ENCODE results near the gene RHO.
A peak's percentile ranks its signal among the peaks of the same experiment; 100 is the strongest.

The RHO gene

DNA sequence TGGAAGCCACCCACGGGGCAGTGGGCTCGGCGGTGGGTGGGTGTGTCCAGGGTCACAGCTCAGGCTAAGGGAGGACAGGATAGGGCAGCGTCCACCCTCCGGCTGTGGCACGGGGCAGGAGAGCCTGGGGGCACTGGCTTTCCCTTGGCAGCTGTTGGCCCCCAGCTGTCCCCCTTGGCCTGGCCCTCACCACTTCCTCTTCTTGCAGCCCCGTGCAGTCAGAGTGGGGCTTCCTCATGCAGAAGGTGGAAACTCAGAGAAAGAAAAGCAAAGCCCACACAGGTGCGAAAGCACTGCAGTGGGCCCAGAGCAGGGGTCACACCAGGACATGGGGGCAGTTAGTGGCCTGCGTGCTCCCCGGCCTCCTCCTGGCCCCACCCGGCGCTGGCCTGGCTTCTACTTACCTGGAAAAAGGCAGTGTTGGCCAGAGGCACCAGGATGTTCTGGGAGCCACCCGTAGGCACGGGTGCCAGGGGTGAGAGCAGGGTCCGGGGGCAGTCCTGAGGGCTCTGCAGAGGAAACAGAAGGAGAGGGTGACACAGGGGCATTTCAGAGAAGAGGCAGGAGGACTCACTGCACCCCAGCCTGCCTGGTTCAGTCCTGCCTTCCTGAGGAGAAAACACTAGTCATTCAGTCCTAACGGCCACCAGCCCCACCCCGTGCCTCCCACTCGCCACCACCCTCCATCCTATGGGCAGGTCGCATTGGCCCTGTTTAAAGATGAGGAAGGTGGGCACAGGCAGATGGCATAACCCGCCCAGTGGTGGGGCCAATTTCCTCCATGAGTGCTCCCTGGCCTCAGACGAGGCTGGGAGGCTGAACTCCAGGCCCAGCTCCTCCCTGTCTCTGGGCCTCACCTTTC, 49.7 kb downstream of the RHO start:
- no peaks in the 10 kb centered on the region for H3K36me3 Mint-ChIP-seq (ENCODE audit: low read depth)
- no peaks in the 10 kb centered on the region for H3K27me3 Mint-ChIP-seq
- H3K4me1 Mint-ChIP-seq (ENCODE audit: low read depth): peaks cover 36% of the 10 kb centered on the region
- H3K9me3 Mint-ChIP-seq: no peaks in the 10 kb centered on the region
- H3K4me3 Mint-ChIP-seq: peak overlapping the region; percentile 20
- H3K27ac Mint-ChIP-seq: peak overlapping the region; percentile 19

DNA sequence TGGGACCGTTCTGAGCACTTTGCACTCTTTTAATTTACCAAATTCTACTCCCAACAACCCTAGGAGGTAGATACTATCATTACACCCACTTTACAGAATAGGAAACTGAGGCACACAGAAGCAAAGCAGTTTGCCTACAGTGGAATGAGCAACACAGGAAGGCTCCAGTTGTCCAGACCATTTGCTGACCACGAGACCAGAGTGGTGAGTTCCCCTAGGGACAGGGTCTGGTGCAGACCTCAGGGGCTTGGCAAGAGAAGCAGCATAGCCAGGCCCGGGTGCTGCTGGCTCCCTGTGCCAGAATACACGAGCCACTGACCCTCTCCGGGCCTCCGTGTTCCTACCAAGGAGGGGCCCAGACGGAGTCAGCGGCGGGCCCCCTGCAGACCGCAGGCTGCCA, 51.6 kb downstream of the RHO start:
- no peaks in the 10 kb centered on the region for H3K36me3 Mint-ChIP-seq (ENCODE audit: low read depth)
- H3K27ac Mint-ChIP-seq: no peak overlapping the region
- H3K4me1 Mint-ChIP-seq (ENCODE audit: low read depth): peaks cover 35% of the 10 kb centered on the region

DNA sequence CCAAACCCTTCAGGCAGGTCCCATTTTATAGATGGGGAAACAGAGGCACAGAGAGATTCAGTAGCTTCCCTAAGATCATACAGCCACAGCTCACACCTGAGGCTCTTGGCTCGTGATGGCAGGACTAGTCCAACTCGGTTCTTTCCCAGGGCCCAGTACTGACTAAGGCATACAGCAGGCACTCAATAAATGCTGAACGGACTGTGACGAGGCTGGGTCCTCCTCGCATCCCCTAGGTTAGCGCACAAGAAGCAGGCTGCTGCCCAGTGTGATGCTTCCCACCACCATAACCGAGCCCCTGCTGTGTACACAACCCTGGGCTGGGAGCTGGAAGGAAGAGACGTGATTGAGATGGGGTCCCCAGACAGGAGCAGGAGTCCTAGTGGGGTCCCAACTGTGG, 53.2 kb downstream of the RHO start:
- H3K27ac Mint-ChIP-seq: no peak overlapping the region
- H3K27me3 Mint-ChIP-seq: no peaks in the 10 kb centered on the region
- no peaks in the 10 kb centered on the region for H3K9me3 Mint-ChIP-seq
- H3K4me1 Mint-ChIP-seq (ENCODE audit: low read depth): peaks cover 19% of the 10 kb centered on the region
- H3K36me3 Mint-ChIP-seq (ENCODE audit: low read depth): no peaks in the 10 kb centered on the region
- H3K4me3 Mint-ChIP-seq: no peak overlapping the region

More for the DNA sequence above, 51.6 kb downstream of the RHO start:
- H3K9me3 Mint-ChIP-seq: no peaks in the 10 kb centered on the region
- H3K27me3 Mint-ChIP-seq: no peaks in the 10 kb centered on the region
- no peak overlapping the region for H3K4me3 Mint-ChIP-seq

DNA sequence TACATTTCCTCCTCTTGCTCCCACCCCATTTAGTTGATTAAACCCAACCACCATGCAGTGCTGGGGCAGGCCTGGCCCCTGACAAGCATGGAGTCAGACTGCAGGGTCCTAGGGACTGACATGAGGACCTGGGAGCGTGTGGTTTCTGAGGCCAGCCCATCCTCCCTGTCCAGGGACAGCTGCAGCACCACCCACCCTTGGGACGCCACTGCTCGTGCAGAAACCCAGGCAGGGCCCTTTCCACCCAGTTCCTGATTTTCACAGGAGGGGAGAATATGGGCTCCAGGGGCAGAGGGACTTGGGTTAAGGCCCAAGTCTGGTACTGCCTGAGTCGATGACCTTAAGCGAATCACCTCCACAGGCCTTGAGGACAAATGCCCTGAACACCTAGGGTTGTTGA, 54.4 kb downstream of the RHO start:
- Mint-ChIP-seq H3K27ac (no peak overlapping the region), H3K9me3 (no peaks in the 10 kb centered on the region), H3K4me3 (no peak overlapping the region), H3K36me3 (ENCODE audit: low read depth) (no peaks in the 10 kb centered on the region), H3K27me3 (no peaks in the 10 kb centered on the region), H3K4me1 (ENCODE audit: low read depth) (peaks cover 10% of the 10 kb centered on the region)

DNA sequence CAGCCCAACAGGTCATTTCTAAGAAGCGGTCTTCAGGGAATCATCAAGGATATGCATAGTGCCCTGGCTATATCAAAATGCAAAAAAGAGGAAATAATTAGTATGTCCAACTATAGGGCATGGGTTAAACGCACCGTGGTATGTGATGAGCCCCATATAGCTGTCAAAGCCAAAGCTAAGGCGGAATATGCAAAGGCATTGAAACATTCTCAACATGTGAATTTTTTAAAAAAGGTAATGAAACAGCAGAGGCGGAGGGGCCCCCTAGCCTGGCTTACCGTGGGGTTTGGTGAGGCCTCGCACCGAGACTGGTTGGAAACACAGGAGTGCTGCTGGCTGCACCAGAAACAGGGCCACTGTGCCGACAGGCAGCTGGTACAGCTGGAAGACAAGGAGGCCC, 54.9 kb downstream of the RHO start:
- Mint-ChIP-seq H3K4me1 (ENCODE audit: low read depth) (peaks cover 5% of the 10 kb centered on the region), H3K4me3 (no peak overlapping the region), H3K27ac (no peak overlapping the region), H3K9me3 (no peaks in the 10 kb centered on the region), H3K27me3 (no peaks in the 10 kb centered on the region), H3K36me3 (ENCODE audit: low read depth) (no peaks in the 10 kb centered on the region)

DNA sequence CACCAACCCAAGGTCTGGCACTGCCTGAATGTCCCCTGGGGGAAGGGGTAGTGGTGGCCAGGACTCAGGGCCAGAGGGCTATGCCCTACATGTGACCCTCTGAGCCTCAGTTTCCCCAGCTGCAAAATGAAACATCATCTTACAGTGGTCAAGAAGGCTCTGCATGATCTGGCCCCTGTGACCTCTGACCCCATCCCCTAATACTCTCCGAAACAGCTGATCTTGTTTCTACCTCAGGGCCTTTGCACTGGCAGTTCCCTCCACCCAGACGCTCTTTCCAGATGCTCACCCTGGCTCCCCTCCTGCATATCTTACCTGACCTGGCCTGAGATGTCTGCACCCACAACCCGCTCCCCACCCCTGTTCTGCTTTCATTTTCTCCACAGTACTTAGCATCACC, 56.2 kb downstream of the RHO start:
- no peaks in the 10 kb centered on the region for H3K36me3 Mint-ChIP-seq (ENCODE audit: low read depth)
- H3K27me3 Mint-ChIP-seq: no peaks in the 10 kb centered on the region
- no peaks in the 10 kb centered on the region for H3K9me3 Mint-ChIP-seq
- no peak overlapping the region for H3K27ac Mint-ChIP-seq
- no peak overlapping the region for H3K4me3 Mint-ChIP-seq
- no peaks in the 10 kb centered on the region for H3K4me1 Mint-ChIP-seq (ENCODE audit: low read depth)
